T47D (cell line): ENCODE data around the gene PPP3R1.

ENCODE experiments used
- DNase-seq, 2 experiments: peaks; one replicate each; pipeline versions ENCODE4 v3.0.0 to v3.0.0-alpha.2; 2011 to 2012; ENCODE audit warnings: low read depth in 1 of 2, low spot score in 1 of 2
- JUND ChIP-seq: IDR thresholded peaks from 2 replicates; pipeline ENCODE4 v1.6.1; 2012; ENCODE audit warnings: low read depth
- in situ Hi-C: cut with HindIII; loops from 2 replicates; pipeline ENCODE4 v1.10.0; 2016; ENCODE audit warnings: low sequenced_read_pairs, low pct_unique_long_range_greater_than_20kb

Gene PPP3R1

GRCh38 chr2:68169308-68169707 lies 83.0 kb downstream of the PPP3R1 start:
- TF ChIP-seq JUND, result no peak
- in situ Hi-C loops, result no loop called here
- DNase-seq, result peak in 1 of 2 experiments; percentile 13

GRCh38 chr2:68167186-68167585 lies 85.1 kb downstream of the PPP3R1 start:
- in situ Hi-C loops, result no loop called here
- TF ChIP-seq JUND, result no peak
- DNase-seq, result no peak

GRCh38 chr2:68163641-68164040 lies 88.7 kb downstream of the PPP3R1 start:
- in situ Hi-C loops, result no loop called here
- no peak for DNase-seq
- TF ChIP-seq JUND, result no peak

- no peak for DNase-seq
- TF ChIP-seq JUND, result no peak
- in situ Hi-C loops, result no loop called here
These were observed 94.2 kb downstream of the PPP3R1 start for GRCh38 chr2:68158134-68158447.

GRCh38 chr2:68157402-68158133 lies 94.8 kb downstream of the PPP3R1 start, which contains the start of gene PNO1:
Gene PNO1 (plus strand): TSS chr2:68157888. CDS start chr2:68157935, 47 bp downstream.
- peak; percentile 73 to 94 for DNase-seq
- in situ Hi-C loops, result no loop called here
- no peak for TF ChIP-seq JUND

- DNase-seq, result peak in 1 of 2 experiments; percentile 6
- in situ Hi-C loops, result no loop called here
- no peak for TF ChIP-seq JUND
These were observed 95.3 kb downstream of the PPP3R1 start for GRCh38 chr2:68157002-68157401.

GRCh38 chr2:68156419-68156818 lies 95.9 kb downstream of the PPP3R1 start:
- no peak for TF ChIP-seq JUND
- DNase-seq, result no peak
- in situ Hi-C loops, result no loop called here

GRCh38 chr2:68155618-68156017 lies 96.7 kb downstream of the PPP3R1 start:
- no peak for TF ChIP-seq JUND
- no peak for DNase-seq
- in situ Hi-C loops, result no loop called here

GRCh38 chr2:68152681-68153347 lies 99.5 kb downstream of the PPP3R1 start:
- in situ Hi-C loops, result no loop called here
- DNase-seq, result no peak
- no peak for TF ChIP-seq JUND

- DNase-seq, result no peak
- in situ Hi-C loops, result no loop called here
- TF ChIP-seq JUND, result no peak
These were observed 101.3 kb downstream of the PPP3R1 start for GRCh38 chr2:68151037-68151436.

- TF ChIP-seq JUND, result no peak
- DNase-seq, result no peak
- in situ Hi-C loops, result no loop called here
These were observed 110.5 kb downstream of the PPP3R1 start for GRCh38 chr2:68141875-68142274.

GRCh38 chr2:68135448-68136320 lies 116.6 kb downstream of the PPP3R1 start:
- DNase-seq, result no peak
- in situ Hi-C loops, result no loop called here
- no peak for TF ChIP-seq JUND

- TF ChIP-seq JUND, result no peak
- in situ Hi-C loops, result no loop called here
- no peak for DNase-seq
These were observed 117.8 kb downstream of the PPP3R1 start for GRCh38 chr2:68134554-68134953.
